ENCODE results near the gene SGMS2. TPM values are rescaled to one million over a fixed set of nuclear protein-coding genes. Genes with fewer than 3 reads are reported as not detected.

Gene SGMS2
- total and polyA plus RNA-seq, 10 of the 15 experiments (the other 5 are each of a cell fraction or from before 2014, with no cell fraction given), result under 0.01 to 3.2 (median 0.17) TPM; not detected in 4

GRCh38 chr4:107877361-107877760 is 52.6 kb downstream of the SGMS2 start (continued):
- TF ChIP-seq ZZZ3 (IDR thresholded peaks at IDR 0.05; ENCODE audit: control insufficient read depth, insufficient read length, low read depth), result no peak

- intact Hi-C loops (cut with micrococcal nuclease; ENCODE audit: unreplicated experiment), result no loop called here
- Histone ChIP-seq H3K4me3 (no peak overlapping the region), H3K9ac (ENCODE audit: control insufficient read depth, insufficient read depth, low read length) (no peak overlapping the region), H3K79me2 (ENCODE audit: control insufficient read depth, insufficient read depth, low read length) (no peaks in the 10 kb centered on the region), H3K9me3 (replicated peaks; ENCODE audit: control insufficient read depth, insufficient read depth, low read length) (peaks cover 2% of the 10 kb centered on the region; the same call in 1 of the 3 replicates), H3K4me1 (ENCODE audit: control insufficient read depth, insufficient read depth, low read length) (no peaks in the 10 kb centered on the region), H4K20me1 (ENCODE audit: control insufficient read depth, insufficient read depth) (no peaks in the 10 kb centered on the region), H3K4me2 (ENCODE audit: control insufficient read depth, insufficient read depth) (no peak overlapping the region), H3K27ac (ENCODE audit: control insufficient read depth, insufficient read depth) (no peak overlapping the region), H3K27me3 (replicated peaks in 1 of 2; ENCODE audit: control insufficient read depth in 2 of 2, insufficient read depth in 2 of 2, low read length in 1 of 2) (no peaks in the 10 kb centered on the region), H2AFZ (ENCODE audit: control insufficient read depth, low read depth, low read length) (no peak overlapping the region), H3K36me3 (ENCODE audit: control insufficient read depth in 2 of 2, insufficient read depth in 2 of 2, low read length in 1 of 2) (no peaks in the 10 kb centered on the region)
- in situ Hi-C loops (cut with MboI), result no loop called here
- FAIRE-seq (no peak), ATAC-seq (no peak), DNase-seq (ENCODE audit: low read depth, low spot score) (no peak)
- SMC1A ChIA-PET (ENCODE audit: uncharacterized antibody, unreplicated experiment), result no interaction called here
- CTCF ChIA-PET, result interaction anchor here (1.5 kb wide), 1 partner anchor 128 kb away, joined by 4 read pairs; no protein-coding TSS in a partner anchor
- no TSS peak for BruUV-seq (replicated peaks)
- RAD21 ChIA-PET (ENCODE audit: unreplicated experiment), result interaction anchor here (0.5 kb wide), 1 partner anchor 16 kb away, joined by 3 read pairs; no protein-coding TSS in a partner anchor
- TF ChIP-seq NFYB (IDR thresholded peaks at IDR 0.05; ENCODE audit: insufficient read depth, low read depth, low read length), result no peak
- no peak for TF ChIP-seq EP300 (IDR thresholded peaks at IDR 0.05; ENCODE audit: borderline replicate concordance in 1 of 2, control insufficient read depth in 1 of 2, low read depth in 2 of 2, low read length in 2 of 2)
- TF ChIP-seq RFX5 (IDR thresholded peaks at IDR 0.05; ENCODE audit: low read depth, low read length), result no peak
- no peak for TF ChIP-seq REST (IDR thresholded peaks at IDR 0.05; ENCODE audit: low read depth, low read length)
- no peak for TF ChIP-seq ZNF207 (IDR thresholded peaks at IDR 0.05; ENCODE audit: borderline replicate concordance)
- no peak for TF ChIP-seq ZSCAN29 (IDR thresholded peaks at IDR 0.05)
- TF ChIP-seq RCOR1 (conservative IDR thresholded peaks at IDR 0.05; ENCODE audit: low read depth, low read length), result no peak
- TF ChIP-seq CEBPZ (IDR thresholded peaks at IDR 0.05; ENCODE audit: low read depth, low read length), result no peak
- TF ChIP-seq NFYA (IDR thresholded peaks at IDR 0.05; ENCODE audit: borderline replicate concordance, low read depth, low read length), result no peak
- no peak for TF ChIP-seq FOS (IDR thresholded peaks at IDR 0.05; ENCODE audit: borderline replicate concordance, extremely low read depth, insufficient read length)
- POLR2A ChIA-PET, result no interaction called here
These were observed 61.1 kb downstream of the SGMS2 start for GRCh38 chr4:107885865-107886264.
